GM21360 (cell line): ENCODE results near the gene YTHDC2.
"Not testable (repeated sequence)": the region's sequence is repeated elsewhere in the genome, so short reads cannot be mapped to it uniquely, and the experiment has no call there.

Experiments
- ATAC-seq: cut with Tn5 transposase; IDR thresholded peaks from one replicate; pipeline ENCODE4 v1.9.1; 2021; ENCODE audit warnings: mild to moderate bottlenecking, moderate library complexity; ENCODE audit not compliant: unreplicated experiment

Gene YTHDC2

GRCh38 chr5:113601423-113601822, 87.9 kb downstream of the YTHDC2 start:
- ATAC-seq, result no peak

GRCh38 chr5:113603246-113603645, 89.8 kb downstream of the YTHDC2 start:
- not testable (repeated sequence) for ATAC-seq

DNA sequence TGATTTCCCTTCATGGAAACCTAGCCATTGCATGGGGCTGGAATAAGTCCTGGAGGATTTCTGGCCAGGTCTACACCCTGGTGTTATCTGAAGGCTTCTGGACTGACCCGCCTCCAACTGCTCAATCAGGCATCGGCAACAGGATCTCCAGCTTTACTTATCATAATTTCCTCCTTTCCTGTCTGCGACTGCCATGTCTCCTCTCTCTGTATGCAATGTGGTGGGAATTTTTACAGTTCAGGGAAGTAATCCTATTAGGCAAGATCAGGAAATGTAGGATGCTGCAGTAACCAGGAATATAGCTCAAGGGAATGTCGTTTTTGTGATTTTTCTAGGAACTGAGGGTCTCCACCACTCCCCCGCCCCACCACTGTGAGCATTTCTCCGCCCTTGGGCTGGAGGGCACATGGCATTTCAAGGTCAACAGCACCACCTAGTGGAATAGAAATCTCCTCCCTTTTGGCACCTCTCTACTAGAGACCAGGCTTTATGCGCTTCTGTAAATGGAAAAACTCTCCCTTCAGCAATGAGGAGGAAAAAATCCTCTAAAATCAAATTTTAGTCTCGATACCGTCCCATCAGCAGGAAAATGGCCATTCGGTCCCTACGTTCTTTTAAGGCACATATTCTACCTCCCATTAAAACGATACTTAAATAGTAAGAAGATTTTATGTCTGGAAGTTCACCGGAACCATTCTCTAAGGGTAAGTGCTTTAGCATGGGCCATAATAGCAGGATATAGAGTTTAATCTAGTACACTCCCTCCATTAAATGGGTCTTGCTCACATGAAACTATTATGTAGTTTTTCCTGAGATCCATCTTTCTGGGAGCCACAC, 93.0 kb downstream of the YTHDC2 start:
- ATAC-seq, result peak; percentile 90

GRCh38 chr5:113607361-113607760, 93.9 kb downstream of the YTHDC2 start:
- ATAC-seq, result no peak

- no peak for ATAC-seq
Measured at GRCh38 chr5:113608113-113608596, 94.7 kb downstream of the YTHDC2 start.

DNA sequence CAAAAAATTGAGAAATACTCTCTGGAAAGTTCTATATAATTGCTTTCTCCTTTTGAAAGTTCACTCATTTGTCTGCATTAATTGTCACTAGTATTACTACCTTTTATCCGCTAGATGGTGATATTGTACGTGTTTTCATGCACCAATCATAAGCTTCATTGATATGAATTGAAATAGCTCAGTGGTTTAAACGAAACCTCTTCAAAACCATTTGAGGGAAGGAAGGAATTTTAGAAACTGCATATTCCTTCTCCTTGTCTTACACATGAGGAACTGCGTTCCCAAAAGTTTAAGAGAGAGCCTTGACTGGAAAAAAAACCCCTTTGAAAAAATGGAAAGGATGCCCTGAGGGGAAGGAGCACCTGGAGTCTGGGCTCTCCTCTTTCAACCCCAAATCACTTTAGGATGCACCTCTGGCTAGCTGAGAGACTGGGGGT, 98.6 kb downstream of the YTHDC2 start:
- ATAC-seq, result peak; percentile 79

DNA sequence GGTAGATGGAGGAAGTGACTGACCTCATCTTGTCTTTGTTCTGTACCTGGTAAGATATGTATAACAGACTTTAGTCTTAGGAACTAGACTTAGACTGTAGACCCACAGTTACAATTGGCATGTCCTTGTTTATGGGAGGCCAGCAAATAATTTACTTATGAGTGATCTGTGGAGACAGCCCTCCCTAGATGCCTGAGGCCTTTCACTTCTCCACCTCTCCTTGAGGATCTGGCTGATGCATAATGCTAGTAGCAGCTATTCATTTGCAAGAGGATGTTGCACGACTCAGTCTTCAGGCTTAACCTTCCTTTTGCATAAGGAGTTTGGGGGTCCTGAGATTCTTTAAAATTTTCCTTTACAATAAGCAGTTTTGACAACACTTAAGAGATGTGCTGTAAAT, 100.7 kb downstream of the YTHDC2 start:
- ATAC-seq, result no peak

DNA sequence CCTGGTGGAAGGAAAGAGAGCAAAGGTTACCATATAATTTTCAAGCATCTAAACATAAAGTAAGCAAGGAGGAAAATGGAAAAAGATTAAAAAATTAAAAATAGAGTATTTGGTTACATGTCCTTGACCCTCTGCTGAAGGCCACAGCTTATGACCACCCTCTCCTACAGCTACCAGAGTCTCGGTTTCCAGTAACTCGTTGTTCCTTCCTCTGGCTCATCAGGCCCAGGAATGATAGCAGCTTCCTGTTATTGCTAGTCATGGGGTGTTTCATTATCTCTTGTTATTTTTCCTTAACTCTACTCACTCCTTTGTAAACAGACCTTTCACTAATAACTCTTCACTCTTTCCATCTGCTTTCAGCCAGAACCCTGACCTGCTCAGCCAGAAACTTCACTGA, 102.2 kb downstream of the YTHDC2 start:
- no peak for ATAC-seq

- ATAC-seq, result no peak
Measured at GRCh38 chr5:113617191-113617796, 103.8 kb downstream of the YTHDC2 start.

DNA sequence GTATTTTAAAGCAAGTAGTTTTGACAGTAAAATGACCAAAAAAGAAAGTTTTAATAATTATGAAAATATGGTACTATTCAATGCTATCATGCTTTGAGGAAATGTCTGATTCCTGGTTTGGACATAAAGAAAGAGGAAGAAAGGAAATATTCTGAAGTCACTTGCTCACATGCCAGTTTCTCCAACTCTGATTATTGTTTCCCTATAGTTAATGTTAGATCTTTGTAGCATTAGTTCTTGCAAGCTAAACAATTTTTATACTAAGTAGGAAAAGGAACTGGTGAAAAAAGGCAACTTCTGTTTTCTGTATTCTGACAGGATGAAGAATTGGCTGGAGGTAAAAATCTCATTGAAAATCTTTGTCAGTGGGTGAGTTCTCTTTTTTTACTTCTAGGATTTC, 119.5 kb downstream of the YTHDC2 start:
- no peak for ATAC-seq

DNA sequence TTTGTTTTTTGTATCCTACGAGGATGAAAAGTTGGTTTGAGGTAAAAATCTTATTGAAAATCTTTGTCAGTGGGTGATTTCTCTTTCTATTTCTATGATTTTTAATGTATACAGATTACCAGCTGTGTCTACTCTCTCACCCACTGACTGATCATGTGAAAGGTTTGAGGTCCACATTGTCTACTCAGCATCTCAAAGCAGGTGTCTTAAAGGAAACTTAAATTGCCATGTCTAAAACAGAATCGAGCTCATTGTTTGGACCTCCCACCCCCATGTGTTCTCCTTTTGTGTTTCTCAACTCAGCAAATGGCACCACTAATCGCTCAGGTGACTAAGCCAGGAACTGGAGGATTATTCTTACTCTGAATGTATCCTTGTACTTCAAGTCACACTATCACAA, 121.5 kb downstream of the YTHDC2 start:
- ATAC-seq, result no peak

DNA sequence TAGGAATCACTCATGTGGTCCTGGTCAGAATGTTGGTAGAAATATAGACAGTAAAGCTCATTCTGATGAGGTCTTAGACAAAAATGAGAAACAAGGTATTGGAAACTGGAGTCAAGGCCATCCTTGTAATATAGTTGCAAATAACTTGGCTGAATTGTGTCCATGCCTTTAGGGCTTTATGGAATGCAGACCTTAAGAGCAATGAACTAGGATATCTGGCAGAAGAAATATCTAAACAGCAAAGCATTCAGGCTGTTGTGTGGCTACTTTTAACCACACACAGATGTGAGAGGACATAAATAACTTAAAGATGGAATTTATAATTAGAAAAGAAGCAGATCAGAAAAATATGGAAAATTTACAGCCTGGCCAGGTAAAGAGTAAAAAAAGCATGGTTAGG, 128.2 kb downstream of the YTHDC2 start:
- ATAC-seq, result no peak
